GM12873 (cell line): ENCODE data around the gene PCDH7.

Experiments
- TF ChIP-seq, protein P1 (sequence below): IDR thresholded peaks from 2 replicates; pipeline ENCODE4 v1.5.1; 2012; ENCODE audit warnings: low read depth, mild to moderate bottlenecking, moderate library complexity, low read length, control low read depth; ENCODE audit not compliant: insufficient read depth; ENCODE audit errors: missing control alignments

The PCDH7 gene, protein sequence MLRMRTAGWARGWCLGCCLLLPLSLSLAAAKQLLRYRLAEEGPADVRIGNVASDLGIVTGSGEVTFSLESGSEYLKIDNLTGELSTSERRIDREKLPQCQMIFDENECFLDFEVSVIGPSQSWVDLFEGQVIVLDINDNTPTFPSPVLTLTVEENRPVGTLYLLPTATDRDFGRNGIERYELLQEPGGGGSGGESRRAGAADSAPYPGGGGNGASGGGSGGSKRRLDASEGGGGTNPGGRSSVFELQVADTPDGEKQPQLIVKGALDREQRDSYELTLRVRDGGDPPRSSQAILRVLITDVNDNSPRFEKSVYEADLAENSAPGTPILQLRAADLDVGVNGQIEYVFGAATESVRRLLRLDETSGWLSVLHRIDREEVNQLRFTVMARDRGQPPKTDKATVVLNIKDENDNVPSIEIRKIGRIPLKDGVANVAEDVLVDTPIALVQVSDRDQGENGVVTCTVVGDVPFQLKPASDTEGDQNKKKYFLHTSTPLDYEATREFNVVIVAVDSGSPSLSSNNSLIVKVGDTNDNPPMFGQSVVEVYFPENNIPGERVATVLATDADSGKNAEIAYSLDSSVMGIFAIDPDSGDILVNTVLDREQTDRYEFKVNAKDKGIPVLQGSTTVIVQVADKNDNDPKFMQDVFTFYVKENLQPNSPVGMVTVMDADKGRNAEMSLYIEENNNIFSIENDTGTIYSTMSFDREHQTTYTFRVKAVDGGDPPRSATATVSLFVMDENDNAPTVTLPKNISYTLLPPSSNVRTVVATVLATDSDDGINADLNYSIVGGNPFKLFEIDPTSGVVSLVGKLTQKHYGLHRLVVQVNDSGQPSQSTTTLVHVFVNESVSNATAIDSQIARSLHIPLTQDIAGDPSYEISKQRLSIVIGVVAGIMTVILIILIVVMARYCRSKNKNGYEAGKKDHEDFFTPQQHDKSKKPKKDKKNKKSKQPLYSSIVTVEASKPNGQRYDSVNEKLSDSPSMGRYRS (N-terminal part only)

DNA sequence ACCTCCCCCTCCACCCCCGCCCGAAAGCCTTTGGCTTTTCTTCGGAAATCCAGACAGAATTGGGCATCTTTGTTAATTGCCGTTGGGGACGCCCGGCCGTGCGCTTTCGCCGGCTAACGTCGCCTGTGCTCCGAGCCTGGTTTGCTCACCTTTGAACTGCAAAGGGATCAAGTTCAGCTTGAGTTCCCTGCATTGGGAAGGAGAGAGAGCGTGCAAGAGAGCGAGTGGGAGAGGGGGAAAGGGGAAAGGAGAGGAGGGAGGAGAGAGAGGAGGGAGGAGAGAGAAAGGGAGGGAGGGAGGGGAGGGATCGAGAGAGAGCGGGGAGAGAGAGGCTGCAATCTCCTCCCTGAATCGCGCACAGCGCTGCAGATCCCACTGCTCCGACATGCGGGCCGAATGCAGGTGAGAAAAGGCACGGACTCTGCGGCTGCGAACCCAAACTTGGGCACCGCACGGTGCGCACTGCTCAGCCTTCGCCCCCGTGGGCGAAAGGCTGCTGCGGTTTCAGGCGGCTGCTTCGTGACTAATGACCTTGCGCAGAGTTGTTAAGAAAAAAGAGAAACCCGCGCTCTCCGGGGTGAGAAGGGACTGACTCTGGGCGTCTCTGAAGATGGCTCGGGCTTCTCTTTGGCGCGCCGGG lies at the start of gene PCDH7:
Gene PCDH7, plus strand, starts transcription at position 349 of the 640 bp plus-strand sequence. CDS start 1,054 bp downstream, outside the sequence.
- TF ChIP-seq, protein P1, sequence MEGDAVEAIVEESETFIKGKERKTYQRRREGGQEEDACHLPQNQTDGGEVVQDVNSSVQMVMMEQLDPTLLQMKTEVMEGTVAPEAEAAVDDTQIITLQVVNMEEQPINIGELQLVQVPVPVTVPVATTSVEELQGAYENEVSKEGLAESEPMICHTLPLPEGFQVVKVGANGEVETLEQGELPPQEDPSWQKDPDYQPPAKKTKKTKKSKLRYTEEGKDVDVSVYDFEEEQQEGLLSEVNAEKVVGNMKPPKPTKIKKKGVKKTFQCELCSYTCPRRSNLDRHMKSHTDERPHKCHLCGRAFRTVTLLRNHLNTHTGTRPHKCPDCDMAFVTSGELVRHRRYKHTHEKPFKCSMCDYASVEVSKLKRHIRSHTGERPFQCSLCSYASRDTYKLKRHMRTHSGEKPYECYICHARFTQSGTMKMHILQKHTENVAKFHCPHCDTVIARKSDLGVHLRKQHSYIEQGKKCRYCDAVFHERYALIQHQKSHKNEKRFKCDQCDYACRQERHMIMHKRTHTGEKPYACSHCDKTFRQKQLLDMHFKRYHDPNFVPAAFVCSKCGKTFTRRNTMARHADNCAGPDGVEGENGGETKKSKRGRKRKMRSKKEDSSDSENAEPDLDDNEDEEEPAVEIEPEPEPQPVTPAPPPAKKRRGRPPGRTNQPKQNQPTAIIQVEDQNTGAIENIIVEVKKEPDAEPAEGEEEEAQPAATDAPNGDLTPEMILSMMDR = no peak

DNA sequence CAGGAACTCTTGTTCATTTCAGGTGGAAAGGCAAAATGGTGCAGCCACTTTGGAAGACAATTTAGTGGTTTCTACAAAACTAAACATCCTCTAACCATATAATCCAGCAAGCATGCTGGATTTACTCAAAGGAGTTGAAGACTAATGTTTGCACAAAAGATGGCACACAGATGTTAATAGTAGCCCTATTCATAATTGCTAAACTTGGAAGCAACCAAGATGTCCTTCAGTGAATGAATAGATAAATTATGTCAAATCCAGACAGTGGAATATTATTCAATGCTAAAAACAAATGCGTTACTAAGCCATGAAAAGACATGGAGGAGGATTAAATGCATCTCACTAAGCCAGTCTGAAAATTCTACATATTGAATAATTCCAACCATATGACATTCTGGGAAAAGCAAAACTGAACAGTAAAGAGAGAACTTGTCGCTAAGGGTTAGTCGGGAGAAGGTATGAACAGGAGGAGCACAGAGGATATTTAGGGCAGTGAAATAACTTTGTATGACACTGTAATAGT lies 48.2 kb upstream of the PCDH7 start:
- TF ChIP-seq, protein P1 = no peak

DNA sequence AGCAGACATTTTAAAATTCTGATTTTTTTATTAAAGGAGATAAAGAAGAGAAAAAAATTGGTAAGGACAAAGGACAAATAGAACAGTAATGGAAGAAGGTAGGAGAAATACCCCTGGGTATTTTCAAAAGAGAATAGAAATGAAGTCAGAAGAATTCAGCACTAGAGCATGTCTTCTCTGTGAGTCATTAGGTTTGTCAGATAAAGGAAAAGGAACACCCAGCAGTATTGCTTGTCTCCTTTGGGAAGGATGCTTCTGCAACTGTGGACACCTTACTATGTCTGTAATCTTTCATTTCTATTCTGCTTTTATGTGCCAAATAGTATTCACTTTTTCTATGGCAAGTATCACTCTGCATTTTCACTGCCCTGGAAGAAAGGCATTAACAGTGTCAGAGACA lies 24.0 kb upstream of the PCDH7 start:
- TF ChIP-seq, protein P1 = no peak

- TF ChIP-seq, protein P1 = peak; percentile 64
These were observed 5.6 kb upstream of the PCDH7 start for GRCh38 chr4:30714408-30715031.

DNA sequence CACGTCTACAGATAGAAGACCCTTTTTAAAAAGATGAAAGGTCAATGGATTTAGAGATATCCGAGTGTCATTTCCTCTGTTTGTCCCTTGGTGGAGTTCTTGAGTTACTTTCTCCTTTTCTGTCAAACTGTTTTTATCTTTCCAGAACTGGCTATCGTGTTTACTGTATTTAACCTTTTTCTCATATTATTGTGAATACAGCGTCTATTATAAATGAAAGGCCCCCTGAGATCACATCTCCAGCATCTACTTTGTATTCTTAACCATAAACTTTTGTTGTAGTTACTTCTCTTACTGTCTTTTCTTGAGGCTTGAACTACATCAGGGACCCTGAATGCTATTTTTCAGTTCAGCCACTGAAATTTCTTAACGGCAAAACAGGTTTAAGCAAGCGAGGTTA lies 4.0 kb upstream of the PCDH7 start:
- TF ChIP-seq, protein P1 = peak; percentile 48

DNA sequence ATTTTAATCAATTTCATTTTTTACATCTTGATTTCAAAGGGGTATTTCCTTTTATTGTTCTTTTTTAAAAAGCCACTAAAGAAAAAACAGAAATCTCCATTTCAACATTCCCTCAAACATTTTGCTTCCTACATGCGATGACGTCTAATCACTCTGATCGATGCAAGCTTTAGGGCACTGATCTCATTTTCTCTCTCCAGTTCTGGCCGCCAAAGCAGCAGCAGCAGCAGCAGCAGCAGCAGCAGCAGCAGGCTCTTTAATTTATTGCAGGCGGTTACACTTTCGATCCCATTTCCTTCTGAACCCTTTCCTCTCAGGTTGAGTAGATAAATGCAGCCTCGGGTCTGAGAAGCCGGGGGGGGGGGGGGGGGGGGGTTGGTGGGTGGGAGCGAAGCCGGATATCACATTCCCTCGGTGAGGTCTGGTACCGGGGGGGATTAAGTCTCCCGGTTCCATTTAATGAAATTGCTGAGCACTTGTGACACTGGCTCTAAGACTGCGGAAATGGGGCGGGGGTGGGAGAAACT lies 3.4 kb upstream of the PCDH7 start:
- TF ChIP-seq, protein P1 = no peak
